Measurements from ENCODE around the gene CATSPER3. TPM values are rescaled to one million over a fixed set of nuclear protein-coding genes. Genes with fewer than 3 reads are reported as not detected.

CATSPER3 gene
- total and polyA plus RNA-seq, 2 of the 13 experiments (the other 11 are each of a cell fraction or from before 2014, with no cell fraction given): 0.33 to 0.37 TPM

DNA sequence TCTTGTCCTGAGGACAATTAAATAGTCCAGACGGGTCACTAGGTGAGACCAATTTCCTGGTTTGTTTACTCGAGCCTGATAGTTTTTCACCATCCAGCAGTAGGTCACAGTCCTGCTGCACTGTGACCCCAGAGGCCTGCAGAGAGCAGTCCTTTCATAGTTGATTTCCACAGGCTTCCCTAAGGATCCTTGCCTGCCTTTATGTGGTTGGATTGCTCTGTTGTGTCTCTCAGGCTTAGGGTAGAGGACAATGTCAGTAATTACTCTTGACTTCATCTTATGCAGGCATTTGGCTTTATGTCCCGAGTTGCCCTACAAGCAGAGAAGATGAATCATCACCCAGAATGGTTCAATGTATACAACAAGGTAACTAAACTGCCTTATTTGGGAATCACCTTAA lies 9.0 kb upstream of the CATSPER3 start (continued):
- TF ChIP-seq, protein P1, sequence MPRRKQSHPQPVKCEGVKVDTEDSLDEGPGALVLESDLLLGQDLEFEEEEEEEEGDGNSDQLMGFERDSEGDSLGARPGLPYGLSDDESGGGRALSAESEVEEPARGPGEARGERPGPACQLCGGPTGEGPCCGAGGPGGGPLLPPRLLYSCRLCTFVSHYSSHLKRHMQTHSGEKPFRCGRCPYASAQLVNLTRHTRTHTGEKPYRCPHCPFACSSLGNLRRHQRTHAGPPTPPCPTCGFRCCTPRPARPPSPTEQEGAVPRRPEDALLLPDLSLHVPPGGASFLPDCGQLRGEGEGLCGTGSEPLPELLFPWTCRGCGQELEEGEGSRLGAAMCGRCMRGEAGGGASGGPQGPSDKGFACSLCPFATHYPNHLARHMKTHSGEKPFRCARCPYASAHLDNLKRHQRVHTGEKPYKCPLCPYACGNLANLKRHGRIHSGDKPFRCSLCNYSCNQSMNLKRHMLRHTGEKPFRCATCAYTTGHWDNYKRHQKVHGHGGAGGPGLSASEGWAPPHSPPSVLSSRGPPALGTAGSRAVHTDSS (CRISPR knock-in tag; conservative IDR thresholded peaks at IDR 0.05): no peak
- TF ChIP-seq GLI4 (CRISPR knock-in tag; IDR thresholded peaks at IDR 0.05; ENCODE audit: borderline replicate concordance): no peak
- TF ChIP-seq, protein P2, sequence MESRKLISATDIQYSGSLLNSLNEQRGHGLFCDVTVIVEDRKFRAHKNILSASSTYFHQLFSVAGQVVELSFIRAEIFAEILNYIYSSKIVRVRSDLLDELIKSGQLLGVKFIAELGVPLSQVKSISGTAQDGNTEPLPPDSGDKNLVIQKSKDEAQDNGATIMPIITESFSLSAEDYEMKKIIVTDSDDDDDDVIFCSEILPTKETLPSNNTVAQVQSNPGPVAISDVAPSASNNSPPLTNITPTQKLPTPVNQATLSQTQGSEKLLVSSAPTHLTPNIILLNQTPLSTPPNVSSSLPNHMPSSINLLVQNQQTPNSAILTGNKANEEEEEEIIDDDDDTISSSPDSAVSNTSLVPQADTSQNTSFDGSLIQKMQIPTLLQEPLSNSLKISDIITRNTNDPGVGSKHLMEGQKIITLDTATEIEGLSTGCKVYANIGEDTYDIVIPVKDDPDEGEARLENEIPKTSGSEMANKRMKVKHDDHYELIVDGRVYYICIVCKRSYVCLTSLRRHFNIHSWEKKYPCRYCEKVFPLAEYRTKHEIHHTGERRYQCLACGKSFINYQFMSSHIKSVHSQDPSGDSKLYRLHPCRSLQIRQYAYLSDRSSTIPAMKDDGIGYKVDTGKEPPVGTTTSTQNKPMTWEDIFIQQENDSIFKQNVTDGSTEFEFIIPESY (CRISPR knock-in tag; IDR thresholded peaks at IDR 0.05): no peak
- peak; percentile 32; the same call in 1 of the 2 replicates for TF ChIP-seq CREM (IDR thresholded peaks at IDR 0.05)
- no peak for TF ChIP-seq CREM (CRISPR knock-in tag; IDR thresholded peaks at IDR 0.05)
- no peak for TF ChIP-seq IRX3 (CRISPR knock-in tag; IDR thresholded peaks at IDR 0.05; ENCODE audit: borderline replicate concordance, low read depth)
- TF ChIP-seq, protein P3, sequence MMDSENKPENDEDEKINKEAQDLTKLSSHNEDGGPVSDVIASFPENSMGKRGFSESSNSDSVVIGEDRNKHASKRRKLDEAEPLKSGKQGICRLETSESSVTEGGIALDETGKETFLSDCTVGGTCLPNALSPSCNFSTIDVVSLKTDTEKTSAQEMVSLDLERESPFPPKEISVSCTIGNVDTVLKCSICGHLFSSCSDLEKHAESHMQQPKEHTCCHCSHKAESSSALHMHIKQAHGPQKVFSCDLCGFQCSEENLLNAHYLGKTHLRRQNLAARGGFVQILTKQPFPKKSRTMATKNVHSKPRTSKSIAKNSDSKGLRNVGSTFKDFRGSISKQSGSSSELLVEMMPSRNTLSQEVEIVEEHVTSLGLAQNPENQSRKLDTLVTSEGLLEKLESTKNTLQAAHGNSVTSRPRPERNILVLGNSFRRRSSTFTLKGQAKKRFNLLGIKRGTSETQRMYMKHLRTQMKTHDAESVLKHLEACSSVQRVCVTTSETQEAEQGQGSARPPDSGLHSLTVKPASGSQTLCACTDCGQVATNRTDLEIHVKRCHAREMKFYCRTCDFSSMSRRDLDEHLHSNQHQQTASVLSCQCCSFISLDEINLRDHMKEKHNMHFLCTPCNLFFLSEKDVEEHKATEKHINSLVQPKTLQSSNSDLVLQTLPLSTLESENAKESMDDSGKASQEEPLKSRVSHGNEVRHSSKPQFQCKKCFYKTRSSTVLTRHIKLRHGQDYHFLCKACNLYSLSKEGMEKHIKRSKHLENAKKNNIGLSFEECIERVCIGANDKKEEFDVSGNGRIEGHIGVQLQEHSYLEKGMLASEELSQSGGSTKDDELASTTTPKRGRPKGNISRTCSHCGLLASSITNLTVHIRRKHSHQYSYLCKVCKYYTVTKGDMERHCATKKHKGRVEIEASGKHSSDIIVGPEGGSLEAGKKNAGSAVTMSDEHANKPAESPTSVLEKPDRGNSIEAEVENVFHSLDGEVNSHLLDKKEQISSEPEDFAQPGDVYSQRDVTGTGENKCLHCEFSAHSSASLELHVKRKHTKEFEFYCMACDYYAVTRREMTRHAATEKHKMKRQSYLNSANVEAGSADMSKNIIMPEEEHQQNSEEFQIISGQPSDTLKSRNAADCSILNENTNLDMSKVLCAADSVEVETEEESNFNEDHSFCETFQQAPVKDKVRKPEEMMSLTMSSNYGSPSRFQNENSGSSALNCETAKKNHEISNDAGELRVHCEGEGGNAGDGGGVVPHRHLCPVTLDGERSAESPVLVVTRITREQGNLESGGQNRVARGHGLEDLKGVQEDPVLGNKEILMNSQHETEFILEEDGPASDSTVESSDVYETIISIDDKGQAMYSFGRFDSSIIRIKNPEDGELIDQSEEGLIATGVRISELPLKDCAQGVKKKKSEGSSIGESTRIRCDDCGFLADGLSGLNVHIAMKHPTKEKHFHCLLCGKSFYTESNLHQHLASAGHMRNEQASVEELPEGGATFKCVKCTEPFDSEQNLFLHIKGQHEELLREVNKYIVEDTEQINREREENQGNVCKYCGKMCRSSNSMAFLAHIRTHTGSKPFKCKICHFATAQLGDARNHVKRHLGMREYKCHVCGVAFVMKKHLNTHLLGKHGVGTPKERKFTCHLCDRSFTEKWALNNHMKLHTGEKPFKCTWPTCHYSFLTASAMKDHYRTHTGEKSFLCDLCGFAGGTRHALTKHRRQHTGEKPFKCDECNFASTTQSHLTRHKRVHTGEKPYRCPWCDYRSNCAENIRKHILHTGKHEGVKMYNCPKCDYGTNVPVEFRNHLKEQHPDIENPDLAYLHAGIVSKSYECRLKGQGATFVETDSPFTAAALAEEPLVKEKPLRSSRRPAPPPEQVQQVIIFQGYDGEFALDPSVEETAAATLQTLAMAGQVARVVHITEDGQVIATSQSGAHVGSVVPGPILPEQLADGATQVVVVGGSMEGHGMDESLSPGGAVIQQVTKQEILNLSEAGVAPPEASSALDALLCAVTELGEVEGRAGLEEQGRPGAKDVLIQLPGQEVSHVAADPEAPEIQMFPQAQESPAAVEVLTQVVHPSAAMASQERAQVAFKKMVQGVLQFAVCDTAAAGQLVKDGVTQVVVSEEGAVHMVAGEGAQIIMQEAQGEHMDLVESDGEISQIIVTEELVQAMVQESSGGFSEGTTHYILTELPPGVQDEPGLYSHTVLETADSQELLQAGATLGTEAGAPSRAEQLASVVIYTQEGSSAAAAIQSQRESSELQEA (CRISPR knock-in tag; IDR thresholded peaks at IDR 0.05; ENCODE audit: not compliant biosample characterization): no peak
- TF ChIP-seq ZFYVE20 (CRISPR knock-in tag; IDR thresholded peaks at IDR 0.05; ENCODE audit: borderline replicate concordance, low read depth): no peak
- TF ChIP-seq BRD4 (CRISPR knock-in tag; IDR thresholded peaks at IDR 0.05): no peak
- no peak for TF ChIP-seq SRSF4 (IDR thresholded peaks at IDR 0.05; ENCODE audit: low read depth, low read length, poor library complexity, severe bottlenecking)
- TF ChIP-seq LCORL (IDR thresholded peaks at IDR 0.05): no peak
- 0 out of 2 replicates have a peak, but pooled peaks have one; percentile 39 for TF ChIP-seq LCORL (CRISPR knock-in tag; IDR thresholded peaks at IDR 0.05)
- no peak for TF ChIP-seq KLF6 (CRISPR knock-in tag; IDR thresholded peaks at IDR 0.05)
- TF ChIP-seq, protein P4, sequence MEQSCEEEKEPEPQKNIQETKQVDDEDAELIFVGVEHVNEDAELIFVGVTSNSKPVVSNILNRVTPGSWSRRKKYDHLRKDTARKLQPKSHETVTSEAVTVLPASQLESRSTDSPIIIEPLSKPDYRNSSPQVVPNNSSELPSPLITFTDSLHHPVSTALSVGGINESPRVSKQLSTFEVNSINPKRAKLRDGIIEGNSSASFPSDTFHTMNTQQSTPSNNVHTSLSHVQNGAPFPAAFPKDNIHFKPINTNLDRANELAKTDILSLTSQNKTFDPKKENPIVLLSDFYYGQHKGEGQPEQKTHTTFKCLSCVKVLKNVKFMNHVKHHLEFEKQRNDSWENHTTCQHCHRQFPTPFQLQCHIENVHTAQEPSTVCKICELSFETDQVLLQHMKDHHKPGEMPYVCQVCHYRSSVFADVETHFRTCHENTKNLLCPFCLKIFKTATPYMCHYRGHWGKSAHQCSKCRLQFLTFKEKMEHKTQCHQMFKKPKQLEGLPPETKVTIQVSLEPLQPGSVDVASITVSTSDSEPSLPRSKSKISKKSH (CRISPR knock-in tag; IDR thresholded peaks at IDR 0.05; ENCODE audit: borderline replicate concordance): no peak
- TF ChIP-seq ZNF235 (CRISPR knock-in tag; IDR thresholded peaks at IDR 0.05; ENCODE audit: borderline replicate concordance): no peak
- TF ChIP-seq ZNF17 (CRISPR knock-in tag; IDR thresholded peaks at IDR 0.05): no peak
- TF ChIP-seq ZNF564 (CRISPR knock-in tag; IDR thresholded peaks at IDR 0.05): no peak
